ENCODE results near the gene SRGAP1.

SRGAP1 gene

GRCh38 chr12:64187370-64187769, 342.9 kb downstream of the SRGAP1 start:
- Histone ChIP-seq H3K4me3 (replicated peaks; ENCODE audit: insufficient read depth, low read length) (no peak overlapping the region), H3K27ac (replicated peaks) (no peak overlapping the region)
- no peak for DNase-seq (ENCODE audit: low read depth in 1 of 2, low spot score in 1 of 2)

DNA sequence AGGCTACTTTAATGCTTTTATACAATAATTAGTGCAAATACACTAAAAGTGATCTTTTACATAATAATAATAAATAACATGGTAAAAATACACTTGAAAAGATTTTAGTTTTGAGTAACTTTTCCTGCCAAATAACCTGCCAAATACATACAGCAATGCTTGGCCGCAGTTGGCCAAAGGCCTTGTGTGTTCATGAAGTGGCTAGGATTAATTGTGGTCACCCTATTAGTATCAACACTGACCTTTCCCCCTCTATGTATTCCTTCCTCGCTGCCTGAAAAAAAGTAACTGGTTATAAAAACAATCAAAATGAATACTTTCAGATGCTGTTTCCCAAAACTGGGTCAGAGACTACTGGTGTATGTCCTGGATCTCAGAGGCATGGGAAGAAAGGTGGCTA, 343.3 kb downstream of the SRGAP1 start:
- H3K27me3 ChIP-seq (ENCODE audit: insufficient read depth, poor library complexity, severe bottlenecking), result no peaks in the 10 kb centered on the region
- DNase-seq (ENCODE audit: low read depth in 1 of 2, low spot score in 1 of 2), result no peak
- no peak overlapping the region for H3K4me3 ChIP-seq (replicated peaks; ENCODE audit: insufficient read depth, low read length)
- no peak overlapping the region for H3K27ac ChIP-seq (replicated peaks)
- TF ChIP-seq, protein P1, sequence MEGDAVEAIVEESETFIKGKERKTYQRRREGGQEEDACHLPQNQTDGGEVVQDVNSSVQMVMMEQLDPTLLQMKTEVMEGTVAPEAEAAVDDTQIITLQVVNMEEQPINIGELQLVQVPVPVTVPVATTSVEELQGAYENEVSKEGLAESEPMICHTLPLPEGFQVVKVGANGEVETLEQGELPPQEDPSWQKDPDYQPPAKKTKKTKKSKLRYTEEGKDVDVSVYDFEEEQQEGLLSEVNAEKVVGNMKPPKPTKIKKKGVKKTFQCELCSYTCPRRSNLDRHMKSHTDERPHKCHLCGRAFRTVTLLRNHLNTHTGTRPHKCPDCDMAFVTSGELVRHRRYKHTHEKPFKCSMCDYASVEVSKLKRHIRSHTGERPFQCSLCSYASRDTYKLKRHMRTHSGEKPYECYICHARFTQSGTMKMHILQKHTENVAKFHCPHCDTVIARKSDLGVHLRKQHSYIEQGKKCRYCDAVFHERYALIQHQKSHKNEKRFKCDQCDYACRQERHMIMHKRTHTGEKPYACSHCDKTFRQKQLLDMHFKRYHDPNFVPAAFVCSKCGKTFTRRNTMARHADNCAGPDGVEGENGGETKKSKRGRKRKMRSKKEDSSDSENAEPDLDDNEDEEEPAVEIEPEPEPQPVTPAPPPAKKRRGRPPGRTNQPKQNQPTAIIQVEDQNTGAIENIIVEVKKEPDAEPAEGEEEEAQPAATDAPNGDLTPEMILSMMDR (IDR thresholded peaks at IDR 0.05; ENCODE audit: insufficient read depth, low read length), result no peak
- TF ChIP-seq POLR2AphosphoS5 (IDR thresholded peaks at IDR 0.05; ENCODE audit: low read depth), result no peak
- TF ChIP-seq, protein P2, sequence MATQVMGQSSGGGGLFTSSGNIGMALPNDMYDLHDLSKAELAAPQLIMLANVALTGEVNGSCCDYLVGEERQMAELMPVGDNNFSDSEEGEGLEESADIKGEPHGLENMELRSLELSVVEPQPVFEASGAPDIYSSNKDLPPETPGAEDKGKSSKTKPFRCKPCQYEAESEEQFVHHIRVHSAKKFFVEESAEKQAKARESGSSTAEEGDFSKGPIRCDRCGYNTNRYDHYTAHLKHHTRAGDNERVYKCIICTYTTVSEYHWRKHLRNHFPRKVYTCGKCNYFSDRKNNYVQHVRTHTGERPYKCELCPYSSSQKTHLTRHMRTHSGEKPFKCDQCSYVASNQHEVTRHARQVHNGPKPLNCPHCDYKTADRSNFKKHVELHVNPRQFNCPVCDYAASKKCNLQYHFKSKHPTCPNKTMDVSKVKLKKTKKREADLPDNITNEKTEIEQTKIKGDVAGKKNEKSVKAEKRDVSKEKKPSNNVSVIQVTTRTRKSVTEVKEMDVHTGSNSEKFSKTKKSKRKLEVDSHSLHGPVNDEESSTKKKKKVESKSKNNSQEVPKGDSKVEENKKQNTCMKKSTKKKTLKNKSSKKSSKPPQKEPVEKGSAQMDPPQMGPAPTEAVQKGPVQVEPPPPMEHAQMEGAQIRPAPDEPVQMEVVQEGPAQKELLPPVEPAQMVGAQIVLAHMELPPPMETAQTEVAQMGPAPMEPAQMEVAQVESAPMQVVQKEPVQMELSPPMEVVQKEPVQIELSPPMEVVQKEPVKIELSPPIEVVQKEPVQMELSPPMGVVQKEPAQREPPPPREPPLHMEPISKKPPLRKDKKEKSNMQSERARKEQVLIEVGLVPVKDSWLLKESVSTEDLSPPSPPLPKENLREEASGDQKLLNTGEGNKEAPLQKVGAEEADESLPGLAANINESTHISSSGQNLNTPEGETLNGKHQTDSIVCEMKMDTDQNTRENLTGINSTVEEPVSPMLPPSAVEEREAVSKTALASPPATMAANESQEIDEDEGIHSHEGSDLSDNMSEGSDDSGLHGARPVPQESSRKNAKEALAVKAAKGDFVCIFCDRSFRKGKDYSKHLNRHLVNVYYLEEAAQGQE (IDR thresholded peaks at IDR 0.05; ENCODE audit: insufficient replicate concordance, low read depth), result no peak
- TF ChIP-seq SPI1 (IDR thresholded peaks at IDR 0.05; ENCODE audit: borderline replicate concordance, low read depth), result no peak
- no peak for TF ChIP-seq GABPA (IDR thresholded peaks at IDR 0.05; ENCODE audit: low read depth)

More at GRCh38 chr12:64187370-64187769, 342.9 kb downstream of the SRGAP1 start:
- TF ChIP-seq SPI1 (IDR thresholded peaks at IDR 0.05; ENCODE audit: borderline replicate concordance, low read depth) (no peak), POLR2AphosphoS5 (IDR thresholded peaks at IDR 0.05; ENCODE audit: low read depth) (no peak), GABPA (IDR thresholded peaks at IDR 0.05; ENCODE audit: low read depth) (no peak)
- TF ChIP-seq, protein P1 (IDR thresholded peaks at IDR 0.05; ENCODE audit: insufficient read depth, low read length), result no peak
- TF ChIP-seq, protein P2 (IDR thresholded peaks at IDR 0.05; ENCODE audit: insufficient replicate concordance, low read depth), result no peak
- H3K27me3 ChIP-seq (ENCODE audit: insufficient read depth, poor library complexity, severe bottlenecking), result no peaks in the 10 kb centered on the region

- Histone ChIP-seq H3K27me3 (ENCODE audit: insufficient read depth, poor library complexity, severe bottlenecking) (no peaks in the 10 kb centered on the region), H3K27ac (replicated peaks) (no peak overlapping the region), H3K4me3 (replicated peaks; ENCODE audit: insufficient read depth, low read length) (no peak overlapping the region)
- DNase-seq (ENCODE audit: low read depth in 1 of 2, low spot score in 1 of 2), result no peak
- TF ChIP-seq POLR2AphosphoS5 (IDR thresholded peaks at IDR 0.05; ENCODE audit: low read depth), result no peak
- TF ChIP-seq, protein P1 (IDR thresholded peaks at IDR 0.05; ENCODE audit: insufficient read depth, low read length), result no peak
- no peak for TF ChIP-seq GABPA (IDR thresholded peaks at IDR 0.05; ENCODE audit: low read depth)
- TF ChIP-seq, protein P2 (IDR thresholded peaks at IDR 0.05; ENCODE audit: insufficient replicate concordance, low read depth), result no peak
- no peak for TF ChIP-seq SPI1 (IDR thresholded peaks at IDR 0.05; ENCODE audit: borderline replicate concordance, low read depth)
These were observed 345.0 kb downstream of the SRGAP1 start for GRCh38 chr12:64189530-64189929.

Measured in HL-60 (cell line).